Fibroblast of lung (primary cell): ENCODE data around the gene HM13. TPM values are rescaled to one million over a fixed set of nuclear protein-coding genes. Genes with fewer than 3 reads are reported as not detected.

Experiments used
- DNase-seq, 2 donors: peaks; one replicate each; pipeline versions ENCODE4 v3.0.0 to v3.0.0-alpha.2; 2010; ENCODE audit warnings: low read depth in 2 of 2
- H2AFZ ChIP-seq: 2 replicates; pipeline ENCODE4 v1.5.1; 2012; ENCODE audit warnings: low read length, control low read depth, inconsistent platforms
- H3K27ac ChIP-seq: 2 replicates; pipeline ENCODE4 v1.5.1; 2011; ENCODE audit warnings: low read length, control low read depth; ENCODE audit not compliant: insufficient read depth
- H3K27me3 ChIP-seq: 2 replicates; pipeline ENCODE4 v1.5.1; 2011; ENCODE audit warnings: mild to moderate bottlenecking, low read length; ENCODE audit not compliant: control insufficient read depth, insufficient read depth
- H3K36me3 ChIP-seq: 2 replicates; pipeline ENCODE4 v1.5.1; 2011; ENCODE audit warnings: low read length; ENCODE audit not compliant: control insufficient read depth, insufficient read depth
- H3K4me1 ChIP-seq: 2 replicates; pipeline ENCODE4 v1.5.1; 2011; ENCODE audit warnings: low read length; ENCODE audit not compliant: control insufficient read depth, insufficient read depth; ENCODE audit errors: extremely low read depth
- H3K4me2 ChIP-seq: 2 replicates; pipeline ENCODE4 v1.5.1; 2011; ENCODE audit warnings: low read length, control low read depth; ENCODE audit not compliant: insufficient read depth; ENCODE audit errors: extremely low read depth
- H3K4me3 ChIP-seq, 4 experiments: fragments of 200-600 bp in 1 of 4; sonication (generic) in 1 of 4; replicated peaks in 1 of 4; 2 replicates each; pipeline ENCODE4 v1.5.1; 2011 to 2016; ENCODE audit warnings: low read length in 4 of 4, low read depth in 3 of 4, mild to moderate bottlenecking in 3 of 4, control low read depth in 2 of 4, inconsistent platforms in 1 of 4, mixed read lengths in 1 of 4; ENCODE audit not compliant: insufficient read depth in 1 of 4; ENCODE audit errors: control extremely low read depth in 1 of 4
- H3K79me2 ChIP-seq: 2 replicates; pipeline ENCODE4 v1.5.1; 2012; ENCODE audit warnings: mild to moderate bottlenecking, low read length, inconsistent platforms; ENCODE audit not compliant: control insufficient read depth, insufficient read depth
- H3K9ac ChIP-seq: 2 replicates; pipeline ENCODE4 v1.5.1; 2011; ENCODE audit warnings: mild to moderate bottlenecking, low read length, control low read depth; ENCODE audit not compliant: insufficient read depth
- H3K9me3 ChIP-seq: 2 replicates; pipeline ENCODE4 v1.5.1; 2012; ENCODE audit warnings: low read depth, low read length; ENCODE audit not compliant: control insufficient read depth, insufficient read depth
- H4K20me1 ChIP-seq: 2 replicates; pipeline ENCODE4 v1.5.1; 2011; ENCODE audit warnings: low read length; ENCODE audit not compliant: control insufficient read depth, insufficient read depth; ENCODE audit errors: extremely low read depth
- EZH2 ChIP-seq: IDR thresholded peaks from 2 replicates; pipeline ENCODE4 v1.5.1; 2012; ENCODE audit warnings: low read length, control low read depth, mild to moderate bottlenecking; ENCODE audit errors: missing control alignments
- polyA plus RNA-seq, 2 donors: library from polyadenylated mRNA; depleted of rRNA in 1 of 2; stranded (reverse) in 1 of 2; unstranded in 1 of 2; fragments of >200 nt; gene quantifications; 2 replicates each; pipeline ENCODE4 v1.2.1, GENCODE V29; 2011 to 2012; ENCODE audit warnings: missing spikeins in 1 of 2
- total RNA-seq: library from RNA; depleted of rRNA; stranded (reverse); fragments of >200 nt; gene quantifications from 2 replicates; pipeline ENCODE4 v1.2.1, GENCODE V29; 2014
- TF ChIP-seq, protein P1 (sequence below), 2 donors: IDR thresholded peaks in 1 of 2; conservative IDR thresholded peaks in 1 of 2; 1 replicate in 1 of 2; 2 replicates in 1 of 2; pipeline ENCODE4 v1.5.1; 2011 to 2012; ENCODE audit warnings: low read length in 2 of 2, control low read depth in 1 of 2, inconsistent platforms in 1 of 2, low read depth in 1 of 2, mild to moderate bottlenecking in 1 of 2

HM13 gene
- total and polyA plus RNA-seq, 2 donors (not counting 1 experiment from before 2014, with no cell fraction given) = 52.5 to 157 TPM

DNA sequence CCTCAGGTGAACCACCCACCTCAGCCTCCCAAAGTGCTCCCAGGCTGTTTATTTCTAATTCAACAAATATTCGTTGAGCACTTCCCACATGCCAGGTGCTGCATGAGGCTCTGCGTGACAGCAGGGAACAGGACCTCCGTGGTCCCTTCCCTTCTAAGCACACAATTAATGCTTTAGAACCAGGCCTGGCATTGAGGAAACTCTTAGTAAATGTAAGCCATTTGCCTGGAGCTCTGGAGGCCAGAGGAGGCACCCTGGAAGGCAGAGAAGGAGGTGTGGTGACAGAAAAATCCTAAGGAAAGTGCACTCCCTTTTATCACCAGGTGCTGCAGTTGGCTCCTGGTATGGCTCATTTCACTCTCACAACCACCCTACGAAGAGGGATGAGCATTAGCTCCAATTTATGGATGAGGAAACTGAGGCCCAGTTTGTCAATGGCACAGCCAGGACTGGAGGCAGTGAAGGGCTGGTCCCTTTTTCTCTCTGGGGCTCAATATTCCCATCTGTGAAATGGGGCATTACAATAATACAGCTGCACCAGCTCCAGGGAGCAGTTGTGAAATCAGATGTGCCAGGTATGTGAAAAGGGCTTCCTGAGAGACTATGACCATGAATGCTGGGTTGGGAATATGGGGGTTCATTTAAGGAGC, 82.7 kb downstream of the HM13 start:
- no peak for TF ChIP-seq EZH2
- TF ChIP-seq, protein P1, sequence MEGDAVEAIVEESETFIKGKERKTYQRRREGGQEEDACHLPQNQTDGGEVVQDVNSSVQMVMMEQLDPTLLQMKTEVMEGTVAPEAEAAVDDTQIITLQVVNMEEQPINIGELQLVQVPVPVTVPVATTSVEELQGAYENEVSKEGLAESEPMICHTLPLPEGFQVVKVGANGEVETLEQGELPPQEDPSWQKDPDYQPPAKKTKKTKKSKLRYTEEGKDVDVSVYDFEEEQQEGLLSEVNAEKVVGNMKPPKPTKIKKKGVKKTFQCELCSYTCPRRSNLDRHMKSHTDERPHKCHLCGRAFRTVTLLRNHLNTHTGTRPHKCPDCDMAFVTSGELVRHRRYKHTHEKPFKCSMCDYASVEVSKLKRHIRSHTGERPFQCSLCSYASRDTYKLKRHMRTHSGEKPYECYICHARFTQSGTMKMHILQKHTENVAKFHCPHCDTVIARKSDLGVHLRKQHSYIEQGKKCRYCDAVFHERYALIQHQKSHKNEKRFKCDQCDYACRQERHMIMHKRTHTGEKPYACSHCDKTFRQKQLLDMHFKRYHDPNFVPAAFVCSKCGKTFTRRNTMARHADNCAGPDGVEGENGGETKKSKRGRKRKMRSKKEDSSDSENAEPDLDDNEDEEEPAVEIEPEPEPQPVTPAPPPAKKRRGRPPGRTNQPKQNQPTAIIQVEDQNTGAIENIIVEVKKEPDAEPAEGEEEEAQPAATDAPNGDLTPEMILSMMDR (conservative IDR thresholded peaks at IDR 0.05 in 1 of 2, IDR thresholded peaks at IDR 0.05 in 1 of 2; ENCODE audit: low read depth in 1 of 2, low read length in 2 of 2) = no peak
- Histone ChIP-seq H2AFZ (no peak overlapping the region), H4K20me1 (no peaks in the 10 kb centered on the region), H3K27ac (peak overlapping the region; percentile 97), H3K36me3 (no peaks in the 10 kb centered on the region), H3K4me2 (no peak overlapping the region), H3K4me3 (no peak overlapping the region), H3K9ac (peak overlapping the region; percentile 46), H3K27me3 (no peaks in the 10 kb centered on the region), H3K9me3 (no peaks in the 10 kb centered on the region), H3K79me2 (no peaks in the 10 kb centered on the region), H3K4me1 (peaks cover 27% of the 10 kb centered on the region)
- DNase-seq = no peak

DNA sequence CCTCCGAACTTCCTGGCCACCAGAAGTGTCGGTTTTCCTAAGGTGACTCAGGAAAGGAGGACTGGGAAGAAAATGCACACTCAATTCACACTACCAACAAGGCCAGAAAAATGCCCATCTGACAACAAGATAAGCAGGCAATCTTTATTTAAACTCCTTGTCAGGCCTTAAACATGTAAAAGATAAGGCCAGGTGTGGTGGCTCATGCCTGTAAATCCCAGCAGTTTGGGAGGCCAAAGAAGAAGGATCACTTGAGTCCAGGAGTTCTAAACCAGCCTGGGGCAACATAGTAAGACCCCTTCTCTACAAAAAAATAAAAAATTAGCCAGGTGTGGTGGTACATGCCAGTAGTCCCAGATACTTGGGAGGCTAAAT, 83.2 kb downstream of the HM13 start:
- no peak overlapping the region for H2AFZ ChIP-seq
- DNase-seq = no peak
- no peaks in the 10 kb centered on the region for H3K36me3 ChIP-seq
- peak overlapping the region; percentile 97 for H3K27ac ChIP-seq
- no peak overlapping the region for H3K4me2 ChIP-seq
- H4K20me1 ChIP-seq = no peaks in the 10 kb centered on the region
- TF ChIP-seq, protein P1 (conservative IDR thresholded peaks at IDR 0.05 in 1 of 2, IDR thresholded peaks at IDR 0.05 in 1 of 2; ENCODE audit: low read depth in 1 of 2, low read length in 2 of 2) = no peak
- no peak for TF ChIP-seq EZH2
- peaks cover 27% of the 10 kb centered on the region for H3K4me1 ChIP-seq
- H3K9ac ChIP-seq = no peak overlapping the region
- H3K9me3 ChIP-seq = no peaks in the 10 kb centered on the region
- H3K4me3 ChIP-seq = no peak overlapping the region
- no peaks in the 10 kb centered on the region for H3K79me2 ChIP-seq
- no peaks in the 10 kb centered on the region for H3K27me3 ChIP-seq

DNA sequence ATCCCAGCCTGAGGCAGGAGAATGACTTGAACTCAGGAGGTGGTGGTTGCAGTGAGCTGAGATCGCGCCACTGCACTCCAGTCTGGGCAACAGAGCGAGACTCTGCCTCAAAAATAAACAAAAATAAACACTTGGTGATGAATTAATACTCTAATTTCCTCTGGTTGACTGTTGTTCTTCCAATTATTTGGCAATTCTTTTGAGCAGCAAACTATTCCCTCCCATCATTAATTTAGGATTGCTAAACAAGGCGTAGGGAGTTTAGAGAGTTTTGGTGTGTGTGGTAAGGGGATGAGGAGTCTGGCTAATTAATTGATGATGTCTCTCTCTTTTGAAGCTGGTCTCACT, 88.2 kb downstream of the HM13 start:
- Histone ChIP-seq H3K27me3 (no peaks in the 10 kb centered on the region), H3K79me2 (peaks cover 20% of the 10 kb centered on the region), H3K4me3 (no peak overlapping the region), H4K20me1 (no peaks in the 10 kb centered on the region), H3K36me3 (no peaks in the 10 kb centered on the region), H3K9me3 (no peaks in the 10 kb centered on the region), H3K27ac (peak overlapping the region; percentile 98), H3K4me2 (peak overlapping the region; percentile 78), H3K4me1 (peaks cover 10% of the 10 kb centered on the region), H3K9ac (peak overlapping the region; percentile 1), H2AFZ (no peak overlapping the region)
- TF ChIP-seq, protein P1 (conservative IDR thresholded peaks at IDR 0.05 in 1 of 2, IDR thresholded peaks at IDR 0.05 in 1 of 2; ENCODE audit: low read depth in 1 of 2, low read length in 2 of 2) = no peak
- TF ChIP-seq EZH2 = no peak
- DNase-seq = peak in 1 of 2 donors; percentile 49
